Calu3 (cell line): ENCODE measurements around the gene PDZD8. TPM values are rescaled to one million over a fixed set of nuclear protein-coding genes. Genes with fewer than 3 reads are reported as not detected.

Experiments
- BruUV-seq: library from RNA; stranded (reverse); fragments of 400-500 nt; replicated peaks from 2 replicates; lab custom pipeline; 2021; lab: Mats Ljungman, UMichigan
- CTCF ChIA-PET: fragments of 300-600 bp; sonication (Branson Sonifier 250); formaldehyde crosslinking; loops from one replicate; lab custom pipeline; 2022; ENCODE audit warnings: antibody characterized with exemption; lab: Charles Lee
- DNase-seq: peaks from one replicate; pipeline ENCODE4 v3.0.0; 2022
- H3K27ac Mint-ChIP-seq: one replicate; pipeline ENCODE4 v1.8.0; 2022; ENCODE audit warnings: mixed read lengths; ENCODE audit not compliant: unreplicated experiment
- H3K27me3 Mint-ChIP-seq: one replicate; pipeline ENCODE4 v1.8.0; 2022; ENCODE audit warnings: mixed read lengths; ENCODE audit not compliant: unreplicated experiment
- H3K36me3 Mint-ChIP-seq: one replicate; pipeline ENCODE4 v1.8.0; 2022; ENCODE audit warnings: mild to moderate bottlenecking, moderate library complexity, mixed read lengths; ENCODE audit not compliant: insufficient read depth, unreplicated experiment
- H3K4me1 Mint-ChIP-seq: one replicate; pipeline ENCODE4 v1.8.0; 2022; ENCODE audit warnings: mild to moderate bottlenecking, low read depth, mixed read lengths; ENCODE audit not compliant: unreplicated experiment
- H3K4me3 Mint-ChIP-seq: one replicate; pipeline ENCODE4 v1.8.0; 2022; ENCODE audit warnings: mild to moderate bottlenecking, low read depth, moderate library complexity, mixed read lengths; ENCODE audit not compliant: unreplicated experiment
- H3K9me3 Mint-ChIP-seq: one replicate; pipeline ENCODE4 v1.8.0; 2022; ENCODE audit warnings: low read depth, mixed read lengths; ENCODE audit not compliant: unreplicated experiment
- intact Hi-C: fragments of 100-400 bp; cut with micrococcal nuclease; formaldehyde crosslinking; loops from one replicate; pipeline ENCODE4 v1.10.0; 2022; ENCODE audit not compliant: unreplicated experiment
- total RNA-seq: library from RNA; stranded (reverse); gene quantifications from 2 replicates; pipeline ENCODE4 v1.2.3, GENCODE V29; 2022
- TF ChIP-seq, protein P1 (sequence below): fragments of 200-600 bp; IDR thresholded peaks from one replicate; pipeline ENCODE4 v1.8.0; 2022; ENCODE audit warnings: antibody characterized with exemption; ENCODE audit not compliant: unreplicated experiment

The PDZD8 gene
- total RNA-seq, 1 experiment from 2014 or later, result 45.0 TPM

DNA sequence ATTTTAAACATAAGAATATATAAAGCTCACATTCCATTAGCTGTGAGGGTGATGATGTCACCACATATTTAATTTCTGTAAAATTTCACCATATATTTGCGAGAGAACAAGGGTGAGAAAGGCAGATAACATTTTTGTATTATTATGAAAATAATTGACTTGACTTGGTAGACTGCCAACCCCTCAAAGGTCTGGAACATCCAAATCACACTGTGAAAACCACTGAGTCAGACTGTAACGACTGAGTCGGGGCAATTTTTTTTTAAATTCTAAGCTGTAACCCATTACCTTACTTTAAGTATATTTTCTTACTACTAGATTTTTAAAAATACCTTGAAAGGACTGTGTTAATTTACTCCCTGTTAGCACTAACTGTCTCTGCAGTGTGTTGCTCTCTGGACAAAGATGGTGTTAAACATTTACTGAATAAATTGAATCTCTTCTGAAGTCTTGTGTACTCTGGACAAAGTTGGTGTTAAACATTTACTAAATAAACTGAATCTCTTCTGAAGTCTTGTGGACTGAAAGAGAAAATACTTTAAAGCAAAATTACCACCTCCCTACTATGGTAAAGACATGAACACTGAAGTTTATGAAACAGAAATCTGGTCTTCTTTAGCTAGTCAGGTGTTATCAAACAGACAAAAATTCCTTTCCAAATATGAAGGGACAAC lies 14.1 kb downstream of the PDZD8 start:
- Mint-ChIP-seq H3K4me3 (no peak overlapping the region), H3K9me3 (no peaks in the 10 kb centered on the region), H3K36me3 (peaks cover 5% of the 10 kb centered on the region), H3K27ac (no peak overlapping the region), H3K27me3 (no peaks in the 10 kb centered on the region), H3K4me1 (peaks cover 34% of the 10 kb centered on the region)
- TF ChIP-seq, protein P1, sequence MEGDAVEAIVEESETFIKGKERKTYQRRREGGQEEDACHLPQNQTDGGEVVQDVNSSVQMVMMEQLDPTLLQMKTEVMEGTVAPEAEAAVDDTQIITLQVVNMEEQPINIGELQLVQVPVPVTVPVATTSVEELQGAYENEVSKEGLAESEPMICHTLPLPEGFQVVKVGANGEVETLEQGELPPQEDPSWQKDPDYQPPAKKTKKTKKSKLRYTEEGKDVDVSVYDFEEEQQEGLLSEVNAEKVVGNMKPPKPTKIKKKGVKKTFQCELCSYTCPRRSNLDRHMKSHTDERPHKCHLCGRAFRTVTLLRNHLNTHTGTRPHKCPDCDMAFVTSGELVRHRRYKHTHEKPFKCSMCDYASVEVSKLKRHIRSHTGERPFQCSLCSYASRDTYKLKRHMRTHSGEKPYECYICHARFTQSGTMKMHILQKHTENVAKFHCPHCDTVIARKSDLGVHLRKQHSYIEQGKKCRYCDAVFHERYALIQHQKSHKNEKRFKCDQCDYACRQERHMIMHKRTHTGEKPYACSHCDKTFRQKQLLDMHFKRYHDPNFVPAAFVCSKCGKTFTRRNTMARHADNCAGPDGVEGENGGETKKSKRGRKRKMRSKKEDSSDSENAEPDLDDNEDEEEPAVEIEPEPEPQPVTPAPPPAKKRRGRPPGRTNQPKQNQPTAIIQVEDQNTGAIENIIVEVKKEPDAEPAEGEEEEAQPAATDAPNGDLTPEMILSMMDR, result no peak
- no peak for DNase-seq
- intact Hi-C loops, result loop anchor here (5.0 kb wide), 1 partner anchor 39 kb away; no protein-coding TSS in a partner anchor
- CTCF ChIA-PET, result interaction anchor here (1.2 kb wide), 1 partner anchor 10 kb away, joined by 4 read pairs; no protein-coding TSS in a partner anchor
- BruUV-seq, result no TSS peak

DNA sequence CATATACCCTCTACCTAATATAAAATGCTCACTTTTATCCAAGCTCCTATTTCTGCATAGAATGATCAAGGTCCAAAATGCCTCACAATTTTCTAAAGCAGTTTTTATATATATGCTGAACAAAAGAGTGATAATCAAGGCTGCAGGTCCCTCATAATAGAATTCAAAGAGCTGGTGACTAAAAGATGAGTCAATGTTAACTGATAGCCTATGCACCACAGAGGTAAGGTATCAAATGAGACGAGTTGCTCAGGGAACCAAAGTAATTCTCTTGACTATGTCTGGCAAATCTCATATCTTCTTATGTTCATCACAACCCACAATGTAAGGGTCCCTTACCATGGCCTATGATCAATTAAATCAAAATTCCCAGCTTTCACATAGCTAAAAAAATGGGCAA lies 15.2 kb downstream of the PDZD8 start:
- Mint-ChIP-seq H3K27ac (peak overlapping the region; percentile 56), H3K36me3 (no peaks in the 10 kb centered on the region), H3K27me3 (no peaks in the 10 kb centered on the region), H3K4me3 (peak overlapping the region; percentile 46), H3K9me3 (no peaks in the 10 kb centered on the region), H3K4me1 (peaks cover 39% of the 10 kb centered on the region)
- TF ChIP-seq, protein P1, result no peak
- BruUV-seq, result no TSS peak
- intact Hi-C loops, result loop anchor here (5.0 kb wide), 1 partner anchor 38 kb away; no protein-coding TSS in a partner anchor
- DNase-seq, result no peak
- CTCF ChIA-PET, result interaction anchor here (0.5 to 1.2 kb wide), 2 partner anchors 8 to 11 kb away, joined by 4 to 5 read pairs; no protein-coding TSS in a partner anchor

DNA sequence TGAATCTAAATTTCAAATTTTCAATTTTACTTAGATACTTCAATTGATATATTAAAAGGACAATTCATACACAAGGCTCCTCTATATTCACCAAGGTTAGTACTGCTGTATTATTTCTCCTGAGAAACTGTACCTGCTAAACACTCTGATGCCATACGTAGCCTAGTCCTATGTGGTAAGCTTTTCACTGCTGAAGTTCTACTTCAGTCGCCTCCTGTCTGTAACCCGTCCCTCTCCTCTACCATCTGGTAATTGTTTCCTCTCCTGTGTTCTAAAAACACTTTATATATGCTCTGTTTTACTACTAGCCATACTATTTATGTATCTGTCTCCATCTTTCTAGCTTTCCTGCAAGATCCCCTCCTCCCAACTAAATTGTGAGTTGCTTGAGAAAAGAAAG lies 20.2 kb downstream of the PDZD8 start:
- Mint-ChIP-seq H3K4me1 (peaks cover 34% of the 10 kb centered on the region), H3K27ac (no peak overlapping the region), H3K36me3 (no peaks in the 10 kb centered on the region)

DNA sequence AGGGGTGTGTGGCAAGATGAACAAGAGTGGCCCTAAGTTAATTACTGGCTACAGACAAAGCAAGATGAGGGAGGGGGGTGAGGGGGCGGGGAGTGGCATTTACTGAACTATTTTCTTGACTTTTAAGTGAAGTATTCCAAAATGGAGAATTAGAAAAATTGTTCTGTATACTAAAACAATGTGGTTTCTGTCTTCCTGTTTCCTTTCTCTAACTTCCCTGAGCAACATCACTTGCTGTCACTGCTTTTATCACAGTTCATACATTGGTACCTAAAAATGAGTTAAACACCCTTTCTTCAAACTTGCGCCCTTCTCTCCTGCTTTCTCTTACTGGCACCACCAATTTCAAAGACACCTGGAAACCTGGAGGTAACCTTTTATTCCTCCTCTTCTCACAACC lies 21.6 kb downstream of the PDZD8 start:
- DNase-seq, result no peak
- Mint-ChIP-seq H3K27me3 (no peaks in the 10 kb centered on the region), H3K4me3 (no peak overlapping the region), H3K4me1 (peaks cover 38% of the 10 kb centered on the region), H3K36me3 (peaks cover 9% of the 10 kb centered on the region), H3K27ac (peak overlapping the region; percentile 55), H3K9me3 (no peaks in the 10 kb centered on the region)
- intact Hi-C loops, result no loop called here
- no TSS peak for BruUV-seq
- TF ChIP-seq, protein P1, result no peak
- CTCF ChIA-PET, result no interaction called here

More for the DNA sequence above, 20.2 kb downstream of the PDZD8 start:
- H3K27me3 Mint-ChIP-seq, result no peaks in the 10 kb centered on the region
- TF ChIP-seq, protein P1, result no peak
- no TSS peak for BruUV-seq
- no peak overlapping the region for H3K4me3 Mint-ChIP-seq
- H3K9me3 Mint-ChIP-seq, result no peaks in the 10 kb centered on the region
- DNase-seq, result no peak
- CTCF ChIA-PET, result no interaction called here
- intact Hi-C loops, result no loop called here
